Pons (tissue), 1 donor: Measurements from ENCODE around the gene DDAH2.
A peak's percentile ranks its signal among the peaks of the same experiment; 100 is the strongest.
"Not testable (repeated sequence)": the region's sequence is repeated elsewhere in the genome, so short reads cannot be mapped to it uniquely, and the experiment has no call there.

ENCODE experiments used
- DNase-seq: peaks from one replicate; pipeline ENCODE4 v3.0.0-alpha.2; 2016; ENCODE audit warnings: low spot score

DDAH2 gene

GRCh38 chr6:31713465-31713864, 15.6 kb downstream of the DDAH2 start:
- DNase-seq: no peak

GRCh38 chr6:31712296-31712695, 16.8 kb downstream of the DDAH2 start:
- no peak for DNase-seq

- DNase-seq: no peak
Observed at GRCh38 chr6:31711233-31711632, 17.9 kb downstream of the DDAH2 start.

- DNase-seq: no peak
Observed at GRCh38 chr6:31710523-31711219, 18.4 kb downstream of the DDAH2 start.

- not testable (repeated sequence) for DNase-seq
Observed at GRCh38 chr6:31709157-31709556, 19.9 kb downstream of the DDAH2 start.

- DNase-seq: no peak
Observed at GRCh38 chr6:31708224-31708623, 20.9 kb downstream of the DDAH2 start.

- no peak for DNase-seq
Observed at GRCh38 chr6:31707701-31708100, 21.4 kb downstream of the DDAH2 start.

- no peak for DNase-seq
Observed at GRCh38 chr6:31706599-31706998, 22.5 kb downstream of the DDAH2 start, which contains the start of gene LY6G6F. Gene LY6G6F (plus strand): TSS chr6:31706866. CDS start chr6:31706907, 41 bp downstream.

- DNase-seq: no peak
Observed at GRCh38 chr6:31705931-31706330, 23.2 kb downstream of the DDAH2 start.

GRCh38 chr6:31702819-31703716, 26.0 kb downstream of the DDAH2 start, which contains the start of gene ABHD16A:
Gene ABHD16A (minus strand): TSS chr6:31703324. CDS start chr6:31703281, 43 bp downstream.
- DNase-seq: peak; percentile 98

- DNase-seq: no peak
Observed at GRCh38 chr6:31702405-31702818, 26.7 kb downstream of the DDAH2 start.

GRCh38 chr6:31701666-31702404, 27.3 kb downstream of the DDAH2 start:
- peak; percentile 18 for DNase-seq

- DNase-seq: no peak
Observed at GRCh38 chr6:31700740-31701401, 28.2 kb downstream of the DDAH2 start.

GRCh38 chr6:31697555-31697954, 31.5 kb downstream of the DDAH2 start:
- DNase-seq: no peak

- no peak for DNase-seq
Observed at GRCh38 chr6:31693535-31693934, 35.6 kb downstream of the DDAH2 start.

GRCh38 chr6:31692886-31693285, 36.2 kb downstream of the DDAH2 start:
- no peak for DNase-seq

GRCh38 chr6:31692353-31692752, 36.7 kb downstream of the DDAH2 start:
- no peak for DNase-seq

- no peak for DNase-seq
Observed at GRCh38 chr6:31691564-31692108, 37.5 kb downstream of the DDAH2 start.

- DNase-seq: no peak
Observed at GRCh38 chr6:31691078-31691463, 38.0 kb downstream of the DDAH2 start.

GRCh38 chr6:31690231-31691077, 38.6 kb downstream of the DDAH2 start:
- peak; percentile 78 for DNase-seq
